GM23248 (cell line): Measurements from ENCODE around the gene ETHE1.

Experiments used
- EZH2 ChIP-seq: fragments of 200-600 bp; sonication (generic); IDR thresholded peaks from 2 replicates; pipeline ENCODE4 v1.6.1; 2018; ENCODE audit warnings: antibody characterized with exemption, mild to moderate bottlenecking; ENCODE audit not compliant: insufficient read depth, poor library complexity, severe bottlenecking
- EZH2phosphoT487 ChIP-seq: fragments of 200-600 bp; sonication (generic); IDR thresholded peaks from 2 replicates; pipeline ENCODE4 v1.6.1; 2018; ENCODE audit warnings: antibody characterized with exemption, moderate library complexity, mild to moderate bottlenecking, low read depth; ENCODE audit not compliant: insufficient read depth

GRCh38 chr19:43505186-43505456 is 21.9 kb downstream of the ETHE1 start:
- TF ChIP-seq EZH2 = no peak
- TF ChIP-seq EZH2phosphoT487 = no peak
